Erythroblast (primary cell): ENCODE results near the gene C4orf54.

Source experiments
- GATA1 ChIP-seq: IDR thresholded peaks from 2 replicates; pipeline ENCODE4 v1.6.1; 2011; ENCODE audit warnings: low read depth, mild to moderate bottlenecking, control low read depth, low read length, moderate library complexity
- POLR2A ChIP-seq: IDR thresholded peaks from 2 replicates; pipeline ENCODE4 v1.6.1; 2011; ENCODE audit warnings: mild to moderate bottlenecking, low read length

- TF ChIP-seq POLR2A (no peak), GATA1 (no peak)
Measured at GRCh38 chr4:99668472-99668871, 10.8 kb upstream of the C4orf54 start.
